ENCODE results near the gene XPC. TPM values are rescaled to one million over a fixed set of nuclear protein-coding genes. Genes with fewer than 3 reads are reported as not detected.

The XPC gene
- polyA plus RNA-seq, 1 donor from 2014 or later: 21.9 TPM

DNA sequence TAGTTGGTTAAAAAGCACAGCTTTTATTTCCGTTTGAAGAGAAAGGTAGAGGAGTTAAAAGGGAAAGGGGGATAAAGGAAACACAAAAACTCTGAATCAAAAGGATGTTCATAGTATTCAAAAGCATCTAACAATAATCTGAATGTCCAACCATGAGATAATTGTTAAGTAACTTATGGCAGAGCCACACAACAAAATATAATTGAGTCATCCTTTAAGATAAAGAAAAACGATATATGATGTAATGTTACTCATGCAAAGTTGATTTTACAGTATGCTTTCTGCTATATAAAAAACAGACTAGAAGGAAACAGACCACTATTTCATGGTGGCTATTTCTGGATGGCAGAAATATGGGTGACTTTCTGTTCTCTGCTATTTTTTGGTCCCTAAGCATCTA is 3.9 kb downstream of the XPC start:
- H2AFZ ChIP-seq (ENCODE audit: low read depth, low read length): no peak overlapping the region
- no peak overlapping the region for H3K27ac ChIP-seq (ENCODE audit: low read length)
- TF ChIP-seq EZH2 (IDR thresholded peaks at IDR 0.05; ENCODE audit: borderline replicate concordance, insufficient read depth, low read length, poor library complexity, severe bottlenecking): no peak
- TF ChIP-seq, protein P1, sequence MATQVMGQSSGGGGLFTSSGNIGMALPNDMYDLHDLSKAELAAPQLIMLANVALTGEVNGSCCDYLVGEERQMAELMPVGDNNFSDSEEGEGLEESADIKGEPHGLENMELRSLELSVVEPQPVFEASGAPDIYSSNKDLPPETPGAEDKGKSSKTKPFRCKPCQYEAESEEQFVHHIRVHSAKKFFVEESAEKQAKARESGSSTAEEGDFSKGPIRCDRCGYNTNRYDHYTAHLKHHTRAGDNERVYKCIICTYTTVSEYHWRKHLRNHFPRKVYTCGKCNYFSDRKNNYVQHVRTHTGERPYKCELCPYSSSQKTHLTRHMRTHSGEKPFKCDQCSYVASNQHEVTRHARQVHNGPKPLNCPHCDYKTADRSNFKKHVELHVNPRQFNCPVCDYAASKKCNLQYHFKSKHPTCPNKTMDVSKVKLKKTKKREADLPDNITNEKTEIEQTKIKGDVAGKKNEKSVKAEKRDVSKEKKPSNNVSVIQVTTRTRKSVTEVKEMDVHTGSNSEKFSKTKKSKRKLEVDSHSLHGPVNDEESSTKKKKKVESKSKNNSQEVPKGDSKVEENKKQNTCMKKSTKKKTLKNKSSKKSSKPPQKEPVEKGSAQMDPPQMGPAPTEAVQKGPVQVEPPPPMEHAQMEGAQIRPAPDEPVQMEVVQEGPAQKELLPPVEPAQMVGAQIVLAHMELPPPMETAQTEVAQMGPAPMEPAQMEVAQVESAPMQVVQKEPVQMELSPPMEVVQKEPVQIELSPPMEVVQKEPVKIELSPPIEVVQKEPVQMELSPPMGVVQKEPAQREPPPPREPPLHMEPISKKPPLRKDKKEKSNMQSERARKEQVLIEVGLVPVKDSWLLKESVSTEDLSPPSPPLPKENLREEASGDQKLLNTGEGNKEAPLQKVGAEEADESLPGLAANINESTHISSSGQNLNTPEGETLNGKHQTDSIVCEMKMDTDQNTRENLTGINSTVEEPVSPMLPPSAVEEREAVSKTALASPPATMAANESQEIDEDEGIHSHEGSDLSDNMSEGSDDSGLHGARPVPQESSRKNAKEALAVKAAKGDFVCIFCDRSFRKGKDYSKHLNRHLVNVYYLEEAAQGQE (IDR thresholded peaks at IDR 0.05; ENCODE audit: borderline replicate concordance): no peak
- no peak for TF ChIP-seq RAD21 (conservative IDR thresholded peaks at IDR 0.05)
- TF ChIP-seq, protein P2, sequence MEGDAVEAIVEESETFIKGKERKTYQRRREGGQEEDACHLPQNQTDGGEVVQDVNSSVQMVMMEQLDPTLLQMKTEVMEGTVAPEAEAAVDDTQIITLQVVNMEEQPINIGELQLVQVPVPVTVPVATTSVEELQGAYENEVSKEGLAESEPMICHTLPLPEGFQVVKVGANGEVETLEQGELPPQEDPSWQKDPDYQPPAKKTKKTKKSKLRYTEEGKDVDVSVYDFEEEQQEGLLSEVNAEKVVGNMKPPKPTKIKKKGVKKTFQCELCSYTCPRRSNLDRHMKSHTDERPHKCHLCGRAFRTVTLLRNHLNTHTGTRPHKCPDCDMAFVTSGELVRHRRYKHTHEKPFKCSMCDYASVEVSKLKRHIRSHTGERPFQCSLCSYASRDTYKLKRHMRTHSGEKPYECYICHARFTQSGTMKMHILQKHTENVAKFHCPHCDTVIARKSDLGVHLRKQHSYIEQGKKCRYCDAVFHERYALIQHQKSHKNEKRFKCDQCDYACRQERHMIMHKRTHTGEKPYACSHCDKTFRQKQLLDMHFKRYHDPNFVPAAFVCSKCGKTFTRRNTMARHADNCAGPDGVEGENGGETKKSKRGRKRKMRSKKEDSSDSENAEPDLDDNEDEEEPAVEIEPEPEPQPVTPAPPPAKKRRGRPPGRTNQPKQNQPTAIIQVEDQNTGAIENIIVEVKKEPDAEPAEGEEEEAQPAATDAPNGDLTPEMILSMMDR (IDR thresholded peaks at IDR 0.05; ENCODE audit: poor library complexity, severe bottlenecking): no peak
- no peak for TF ChIP-seq SMC3 (conservative IDR thresholded peaks at IDR 0.05; ENCODE audit: poor library complexity)
- no peak for TF ChIP-seq MXI1 (conservative IDR thresholded peaks at IDR 0.05; ENCODE audit: poor library complexity, severe bottlenecking)
- TF ChIP-seq POLR2AphosphoS5 (IDR thresholded peaks at IDR 0.05): no peak
- no peak for TF ChIP-seq EP300 (conservative IDR thresholded peaks at IDR 0.05; ENCODE audit: poor library complexity, severe bottlenecking)
- no peak for TF ChIP-seq TAF1 (IDR thresholded peaks at IDR 0.05; ENCODE audit: low read depth)
- H3K4me2 ChIP-seq (ENCODE audit: low read length): no peak overlapping the region
- no peaks in the 10 kb centered on the region for H4K20me1 ChIP-seq (ENCODE audit: insufficient read depth)
- H3K9ac ChIP-seq (ENCODE audit: low read length): no peak overlapping the region
- no peaks in the 10 kb centered on the region for H3K9me3 ChIP-seq (ENCODE audit: low read length)
- H3F3A ChIP-seq (ENCODE audit: insufficient read depth, low read length, poor library complexity, severe bottlenecking): no peaks in the 10 kb centered on the region
- H3K79me2 ChIP-seq (replicated peaks; ENCODE audit: insufficient read depth, low read length): peaks cover 52% of the 10 kb centered on the region
- H3K4me3 ChIP-seq (ENCODE audit: low read length): no peak overlapping the region
- H3K27me3 ChIP-seq (ENCODE audit: insufficient read depth, low read depth, low read length): no peaks in the 10 kb centered on the region
- H3K9me2 ChIP-seq (ENCODE audit: insufficient read depth, low read length): no peaks in the 10 kb centered on the region
- no peaks in the 10 kb centered on the region for H3K36me3 ChIP-seq (ENCODE audit: insufficient read depth, low read length)

DNA sequence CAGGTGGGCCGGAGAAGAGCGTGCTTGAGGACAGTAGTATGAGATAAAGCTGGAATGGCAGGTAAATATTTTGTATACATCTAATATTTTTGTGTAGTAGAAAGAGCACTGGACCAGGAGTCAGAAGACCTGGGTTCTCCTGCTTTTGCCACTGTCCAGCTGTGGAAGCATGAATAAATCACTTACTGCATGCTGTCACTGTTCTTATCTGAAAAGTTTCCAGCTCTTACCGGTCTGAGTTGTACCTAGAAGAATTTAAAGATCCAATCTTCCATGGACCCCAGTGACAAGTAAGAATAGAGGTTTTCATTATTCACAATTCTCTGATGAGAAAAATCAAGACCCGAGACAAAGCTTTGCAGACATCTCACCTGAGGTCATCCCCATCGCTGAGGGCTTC is 5.9 kb downstream of the XPC start:
- H3K79me2 ChIP-seq (replicated peaks; ENCODE audit: insufficient read depth, low read length): peaks cover 38% of the 10 kb centered on the region
- H4K20me1 ChIP-seq (ENCODE audit: insufficient read depth): no peaks in the 10 kb centered on the region
- H3K9me3 ChIP-seq (ENCODE audit: low read length): no peaks in the 10 kb centered on the region
- H3K4me2 ChIP-seq (ENCODE audit: low read length): no peak overlapping the region
- H2AFZ ChIP-seq (ENCODE audit: low read depth, low read length): no peak overlapping the region
- TF ChIP-seq MXI1 (conservative IDR thresholded peaks at IDR 0.05; ENCODE audit: poor library complexity, severe bottlenecking) (no peak), RAD21 (conservative IDR thresholded peaks at IDR 0.05) (no peak), TAF1 (IDR thresholded peaks at IDR 0.05; ENCODE audit: low read depth) (no peak), POLR2AphosphoS5 (IDR thresholded peaks at IDR 0.05) (no peak), EP300 (conservative IDR thresholded peaks at IDR 0.05; ENCODE audit: poor library complexity, severe bottlenecking) (no peak), EZH2 (IDR thresholded peaks at IDR 0.05; ENCODE audit: borderline replicate concordance, insufficient read depth, low read length, poor library complexity, severe bottlenecking) (no peak), SMC3 (conservative IDR thresholded peaks at IDR 0.05; ENCODE audit: poor library complexity) (no peak)
- TF ChIP-seq, protein P2 (IDR thresholded peaks at IDR 0.05; ENCODE audit: poor library complexity, severe bottlenecking): no peak
- TF ChIP-seq, protein P1 (IDR thresholded peaks at IDR 0.05; ENCODE audit: borderline replicate concordance): no peak
- no peak overlapping the region for H3K9ac ChIP-seq (ENCODE audit: low read length)
- H3K4me3 ChIP-seq (ENCODE audit: low read length): no peak overlapping the region
- no peaks in the 10 kb centered on the region for H3F3A ChIP-seq (ENCODE audit: insufficient read depth, low read length, poor library complexity, severe bottlenecking)
- no peaks in the 10 kb centered on the region for H3K9me2 ChIP-seq (ENCODE audit: insufficient read depth, low read length)
- H3K27me3 ChIP-seq (ENCODE audit: insufficient read depth, low read depth, low read length): no peaks in the 10 kb centered on the region
- no peak overlapping the region for H3K27ac ChIP-seq (ENCODE audit: low read length)
- H3K36me3 ChIP-seq (ENCODE audit: insufficient read depth, low read length): no peaks in the 10 kb centered on the region
